Esophagus squamous epithelium (tissue), 5 donors: ENCODE measurements around the gene CYS1. TPM values are rescaled to one million over a fixed set of nuclear protein-coding genes. Genes with fewer than 3 reads are reported as not detected.
"Not testable (repeated sequence)": the region's sequence is repeated elsewhere in the genome, so short reads cannot be mapped to it uniquely, and the experiment has no call there.

Experiments used
- DNase-seq: peaks from one replicate; lab custom pipeline; 2025; lab: John Stamatoyannopoulos, UW
- H3K27ac ChIP-seq, 4 donors: fragments of 200-600 bp; sonication (generic); one replicate each; pipeline ENCODE4 v1.5.1; 2016 to 2019; ENCODE audit warnings: mild to moderate bottlenecking in 1 of 4
- H3K27me3 ChIP-seq, 4 donors: fragments of 200-600 bp; sonication (generic); 1 replicate in 3 of 4; 2 replicates in 1 of 4; pipeline versions ENCODE4 v1.5.1 to v1.6.0; 2017 to 2021; ENCODE audit warnings: antibody characterized with exemption in 1 of 4
- H3K36me3 ChIP-seq, 3 donors: fragments of 200-600 bp; sonication (generic); one replicate each; pipeline ENCODE4 v1.5.1; 2016 to 2019
- H3K4me1 ChIP-seq, 3 donors: fragments of 200-600 bp; sonication (generic); one replicate each; pipeline ENCODE4 v1.5.1; 2017 to 2019
- H3K4me3 ChIP-seq, 4 donors: fragments of 200-600 bp; sonication (generic); 1 replicate in 3 of 4; 2 replicates in 1 of 4; pipeline ENCODE4 v1.5.1; 2016 to 2019; ENCODE audit warnings: mild to moderate bottlenecking in 2 of 4, moderate library complexity in 1 of 4
- H3K9me3 ChIP-seq, 3 donors: fragments of 200-600 bp; sonication (generic); one replicate each; pipeline ENCODE4 v1.5.1; 2016 to 2019
- POLR2A ChIP-seq, 4 donors: fragments of 450-650 bp; IDR thresholded peaks; one replicate each; pipeline ENCODE4 v1.6.1; 2017; ENCODE audit warnings: antibody characterized with exemption in 4 of 4, mild to moderate bottlenecking in 4 of 4, moderate library complexity in 3 of 4
- WGBS, 2 donors: methylation state at CpG; one replicate each; pipeline ENCODE4 v1.1.5; 2018; 5-methylcytosine and 5-hydroxymethylcytosine counted together
- intact Hi-C: fragments of 100-400 bp; cut with DNase I; formaldehyde crosslinking; loops from one replicate; pipeline ENCODE4 v1.15.0; 2022
- total RNA-seq, 4 donors: library from RNA; depleted of rRNA; stranded (reverse); fragments of >200 nt; gene quantifications; one replicate each; pipeline ENCODE4 v1.1.0, GENCODE V29; 2016
- TF ChIP-seq, protein P1 (sequence below), 6 experiments: fragments of 450-650 bp in 4 of 6; fragments of 200-600 bp in 2 of 6; sonication (generic) in 2 of 6; IDR thresholded peaks; one replicate each; pipeline ENCODE4 v1.5.1; 2016 to 2019; ENCODE audit warnings: antibody characterized with exemption in 6 of 6, mild to moderate bottlenecking in 4 of 6, moderate library complexity in 4 of 6
- donor health status: DM: yes; HTN: yes; CAD: no.

CYS1 gene
- total RNA-seq, 4 donors from 2014 or later, result 0.09 to 2.5 (median 0.80) TPM

DNA sequence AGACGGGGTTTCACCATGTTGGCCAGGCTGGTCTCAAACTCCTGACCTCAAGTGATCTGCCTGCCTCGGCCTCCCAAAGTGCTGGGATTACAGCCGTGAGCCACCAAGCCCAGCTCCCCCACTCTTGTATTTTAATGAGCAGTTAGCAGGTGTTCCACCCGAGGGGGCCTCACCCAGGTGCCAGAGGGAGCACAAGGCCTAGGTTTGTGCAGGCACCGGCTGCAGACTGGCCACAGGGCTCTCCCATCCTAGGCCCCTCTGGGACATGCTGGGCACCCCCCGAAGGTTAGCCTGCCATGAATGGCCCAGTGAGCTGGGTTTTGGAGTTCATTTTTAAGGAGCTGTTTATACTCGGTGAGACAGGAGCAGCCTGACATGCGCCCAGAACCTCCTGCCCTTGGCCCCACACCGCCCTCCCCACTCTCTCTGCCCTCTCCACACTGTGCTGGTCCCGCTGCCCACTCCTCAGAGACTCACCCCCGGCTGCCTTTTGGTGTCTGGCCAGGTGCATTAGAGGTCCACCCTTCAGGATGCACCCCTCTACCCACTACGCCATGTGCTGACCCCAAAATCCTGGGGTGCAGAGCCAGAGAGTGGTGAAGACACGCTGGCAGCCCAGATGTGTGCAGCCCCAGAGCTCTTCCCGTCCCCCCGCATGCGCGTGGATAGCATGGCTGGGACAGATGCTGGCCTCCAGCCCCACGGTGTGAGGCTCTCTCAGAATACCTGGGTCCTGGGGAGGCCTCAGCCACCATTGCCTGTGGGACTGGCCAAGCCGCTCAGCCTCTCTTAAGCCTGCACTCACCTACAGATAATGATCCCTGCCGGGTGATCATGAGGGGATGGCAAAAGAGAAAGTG lies 48.1 kb downstream of the CYS1 start:
- H3K36me3 ChIP-seq, result no peaks in the 10 kb centered on the region
- H3K27me3 ChIP-seq, result no peaks in the 10 kb centered on the region
- H3K27ac ChIP-seq, result no peak overlapping the region
- H3K4me1 ChIP-seq, result peaks cover 25 to 48% (median 45%) of the 10 kb centered on the region in 3 donors
- no peak overlapping the region for H3K4me3 ChIP-seq
- TF ChIP-seq POLR2A (IDR thresholded peaks at IDR 0.05), result no peak
- TF ChIP-seq, protein P1, sequence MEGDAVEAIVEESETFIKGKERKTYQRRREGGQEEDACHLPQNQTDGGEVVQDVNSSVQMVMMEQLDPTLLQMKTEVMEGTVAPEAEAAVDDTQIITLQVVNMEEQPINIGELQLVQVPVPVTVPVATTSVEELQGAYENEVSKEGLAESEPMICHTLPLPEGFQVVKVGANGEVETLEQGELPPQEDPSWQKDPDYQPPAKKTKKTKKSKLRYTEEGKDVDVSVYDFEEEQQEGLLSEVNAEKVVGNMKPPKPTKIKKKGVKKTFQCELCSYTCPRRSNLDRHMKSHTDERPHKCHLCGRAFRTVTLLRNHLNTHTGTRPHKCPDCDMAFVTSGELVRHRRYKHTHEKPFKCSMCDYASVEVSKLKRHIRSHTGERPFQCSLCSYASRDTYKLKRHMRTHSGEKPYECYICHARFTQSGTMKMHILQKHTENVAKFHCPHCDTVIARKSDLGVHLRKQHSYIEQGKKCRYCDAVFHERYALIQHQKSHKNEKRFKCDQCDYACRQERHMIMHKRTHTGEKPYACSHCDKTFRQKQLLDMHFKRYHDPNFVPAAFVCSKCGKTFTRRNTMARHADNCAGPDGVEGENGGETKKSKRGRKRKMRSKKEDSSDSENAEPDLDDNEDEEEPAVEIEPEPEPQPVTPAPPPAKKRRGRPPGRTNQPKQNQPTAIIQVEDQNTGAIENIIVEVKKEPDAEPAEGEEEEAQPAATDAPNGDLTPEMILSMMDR (IDR thresholded peaks at IDR 0.05), result no peak
- no peaks in the 10 kb centered on the region for H3K9me3 ChIP-seq
- 81 to 88% methylated on average over 4 to 10 of the region's 20 CpGs for whole genome bisulfite sequencing, 2 donors
- no peak for DNase-seq
- intact Hi-C loops, result no loop called here

DNA sequence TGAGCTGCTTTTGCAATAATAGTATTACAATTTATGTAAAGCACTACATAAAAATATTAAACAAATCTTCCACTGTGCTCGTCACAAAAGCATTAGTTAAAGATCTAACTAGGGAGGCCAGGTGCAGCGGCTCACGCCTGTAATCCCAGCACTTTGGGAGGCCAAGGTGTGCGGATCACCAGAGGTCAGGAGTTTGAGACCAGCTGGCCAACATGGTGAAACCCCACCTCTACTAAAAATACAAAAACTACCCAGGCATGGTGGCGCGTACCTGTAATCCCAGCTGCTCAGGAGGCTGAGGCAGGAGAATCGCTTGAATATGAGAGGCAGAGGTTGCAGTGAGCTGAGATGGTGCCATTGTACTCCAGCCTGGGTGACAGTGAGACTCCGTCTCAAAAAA lies 49.4 kb downstream of the CYS1 start:
- H3K27me3 ChIP-seq, H3K36me3 ChIP-seq, DNase-seq, intact Hi-C loops, H3K4me3 ChIP-seq, H3K27ac ChIP-seq, H3K9me3 ChIP-seq: not testable (repeated sequence)
- peaks cover 13 to 35% (median 31%) of the 10 kb centered on the region in 3 donors for H3K4me1 ChIP-seq
- WGBS, 2 donors, result 90 to 93% methylated on average over 8 of the region's 8 CpGs

DNA sequence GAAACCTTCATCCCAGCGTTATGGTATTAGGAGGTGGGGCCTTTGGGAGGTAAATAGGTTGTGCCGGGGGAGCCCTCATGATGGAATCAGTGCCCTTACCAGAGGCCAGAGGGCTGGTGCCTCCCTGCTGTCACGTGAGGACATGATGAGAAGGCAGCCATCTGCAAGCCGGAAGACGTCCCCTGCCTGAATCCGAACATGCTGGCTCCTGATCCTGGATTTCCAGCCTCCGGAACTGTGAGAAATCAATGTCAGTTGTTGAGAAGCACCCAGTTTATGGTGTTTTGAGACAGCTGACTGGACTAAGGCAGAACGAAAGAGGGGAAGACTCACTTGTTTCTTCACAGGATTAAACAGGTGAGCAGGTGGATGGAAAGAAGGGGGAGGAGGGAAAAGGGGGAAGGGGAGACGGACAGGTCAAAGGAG lies 49.9 kb downstream of the CYS1 start:
- DNase-seq, result no peak
- H3K36me3 ChIP-seq, result no peaks in the 10 kb centered on the region
- TF ChIP-seq, protein P1 (IDR thresholded peaks at IDR 0.05), result no peak
- TF ChIP-seq POLR2A (IDR thresholded peaks at IDR 0.05), result no peak
- intact Hi-C loops, result no loop called here
- no peaks in the 10 kb centered on the region for H3K27me3 ChIP-seq
- H3K9me3 ChIP-seq, result no peaks in the 10 kb centered on the region
- no peak overlapping the region for H3K4me3 ChIP-seq
- H3K27ac ChIP-seq, result peak overlapping the region in 1 of 4 donors; percentile 14
- peaks cover 11 to 30% (median 28%) of the 10 kb centered on the region in 3 donors for H3K4me1 ChIP-seq
- 25 to 33% methylated on average over 4 to 9 of the region's 9 CpGs for WGBS, 2 donors

DNA sequence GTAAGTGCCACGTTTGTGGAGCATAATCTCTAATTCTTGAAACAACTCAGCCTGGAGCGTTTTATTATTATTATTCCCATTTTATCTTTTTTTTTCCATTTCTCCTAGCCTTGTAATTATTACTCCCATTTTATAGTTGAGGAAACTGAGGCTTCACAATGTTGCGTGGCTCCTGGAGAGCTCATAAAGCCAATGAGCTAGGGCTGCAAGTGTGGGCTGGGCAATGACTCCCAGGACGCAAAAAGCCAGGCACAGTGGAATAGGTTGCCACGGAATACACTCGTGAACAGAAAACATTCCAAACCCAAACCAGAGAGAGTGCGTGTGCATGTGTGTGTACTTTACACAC lies 50.4 kb downstream of the CYS1 start:
- TF ChIP-seq, protein P1 (IDR thresholded peaks at IDR 0.05), result no peak
- TF ChIP-seq POLR2A (IDR thresholded peaks at IDR 0.05), result no peak
- peak overlapping the region in 3 of 4 donors; percentile 14 to 64 (median 17) for H3K27ac ChIP-seq

DNA sequence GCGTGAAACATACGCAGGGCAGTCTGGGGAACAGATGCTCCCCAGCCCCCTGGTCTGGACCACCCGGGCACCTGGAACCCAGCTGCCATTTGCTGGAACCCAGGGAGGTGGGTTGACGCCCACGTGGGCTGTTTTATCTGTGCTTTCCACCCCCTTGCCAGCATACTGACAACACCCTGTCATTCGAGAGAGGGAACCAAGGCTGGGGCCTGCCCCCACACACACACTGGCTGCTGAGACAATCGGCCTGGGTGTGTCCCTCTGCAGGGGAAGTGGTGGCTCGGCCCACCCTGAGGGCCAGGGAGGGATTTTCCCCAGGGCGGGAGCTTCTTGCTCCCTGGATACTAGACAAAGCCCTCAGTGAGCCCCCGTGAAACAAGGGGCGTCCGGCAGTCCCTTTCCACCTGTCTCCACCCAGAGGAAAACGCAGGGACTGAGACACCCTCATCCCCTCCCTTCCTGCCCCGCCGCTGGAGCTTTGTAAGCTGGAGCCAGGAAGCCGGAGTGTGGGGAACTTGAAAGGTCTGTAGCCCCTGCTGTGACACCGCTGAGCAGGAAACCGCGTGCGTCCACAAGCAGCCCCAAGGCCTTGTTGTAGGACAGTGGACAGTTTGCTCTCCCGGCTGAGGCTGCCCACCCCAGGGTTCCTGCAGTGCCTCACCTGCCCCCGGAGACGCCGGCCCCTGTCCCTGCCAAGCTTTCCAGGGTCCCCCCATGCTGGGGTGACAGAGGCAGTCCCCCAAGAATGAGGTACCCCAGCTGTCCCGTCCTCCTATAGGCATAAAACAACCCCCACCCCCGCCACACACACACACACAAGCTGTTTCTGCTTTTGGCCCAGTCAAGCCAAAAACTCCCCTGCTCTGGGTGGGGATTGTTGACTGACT lies 51.0 kb downstream of the CYS1 start:
- Histone ChIP-seq H3K27me3 (no peaks in the 10 kb centered on the region), H3K36me3 (no peaks in the 10 kb centered on the region), H3K4me3 (peak overlapping the region in 2 of 4 donors; percentile 10 to 40), H3K9me3 (no peaks in the 10 kb centered on the region), H3K4me1 (peaks cover 11 to 27% (median 25%) of the 10 kb centered on the region in 3 donors), H3K27ac (peak overlapping the region; percentile 17 to 71 (median 59))
- 11 to 72% methylated on average over 3 of the region's 26 CpGs for WGBS, 2 donors
- no peak for TF ChIP-seq POLR2A (IDR thresholded peaks at IDR 0.05)
- TF ChIP-seq, protein P1 (IDR thresholded peaks at IDR 0.05), result no peak
- DNase-seq, result no peak
- intact Hi-C loops, result no loop called here

More for the DNA sequence above, 50.4 kb downstream of the CYS1 start:
- Histone ChIP-seq H3K4me1 (peaks cover 11 to 27% (median 25%) of the 10 kb centered on the region in 3 donors), H3K36me3 (no peaks in the 10 kb centered on the region), H3K27me3 (no peaks in the 10 kb centered on the region), H3K4me3 (no peak overlapping the region), H3K9me3 (no peaks in the 10 kb centered on the region)
- intact Hi-C loops, result no loop called here
- 62 to 68% methylated on average over 6 to 7 of the region's 7 CpGs for WGBS, 2 donors
- no peak for DNase-seq
